NT2/D1 (cell line): ENCODE results near the gene VPS18.

ENCODE experiments used
- YY1 ChIP-seq: IDR thresholded peaks from 2 replicates; pipeline ENCODE4 v1.6.1; 2011; ENCODE audit not compliant: insufficient read length, insufficient read depth
- ZNF274 ChIP-seq: IDR thresholded peaks from 2 replicates; pipeline ENCODE4 v1.6.1; 2011; ENCODE audit warnings: mild to moderate bottlenecking, low read depth, low read length

GRCh38 chr15:40930430-40931299, 36.4 kb downstream of the VPS18 start:
- TF ChIP-seq ZNF274: no peak
- no peak for TF ChIP-seq YY1
